Choroid plexus epithelial cell (primary cell): ENCODE results near the gene TMEM126B.

Experiments used
- DNase-seq: peaks from one replicate; pipeline ENCODE4 v3.0.0-alpha.2; 2010; ENCODE audit warnings: low read depth
- H3K4me3 ChIP-seq: 2 replicates; pipeline ENCODE4 v1.5.1; 2011; ENCODE audit warnings: low read depth, mild to moderate bottlenecking, control low read depth, low read length, moderate library complexity
- TF ChIP-seq, protein P1 (sequence below): conservative IDR thresholded peaks from 2 replicates; pipeline ENCODE4 v1.5.1; 2011; ENCODE audit warnings: low read depth, mild to moderate bottlenecking, control low read depth, inconsistent platforms, low read length, moderate library complexity

Gene TMEM126B

DNA sequence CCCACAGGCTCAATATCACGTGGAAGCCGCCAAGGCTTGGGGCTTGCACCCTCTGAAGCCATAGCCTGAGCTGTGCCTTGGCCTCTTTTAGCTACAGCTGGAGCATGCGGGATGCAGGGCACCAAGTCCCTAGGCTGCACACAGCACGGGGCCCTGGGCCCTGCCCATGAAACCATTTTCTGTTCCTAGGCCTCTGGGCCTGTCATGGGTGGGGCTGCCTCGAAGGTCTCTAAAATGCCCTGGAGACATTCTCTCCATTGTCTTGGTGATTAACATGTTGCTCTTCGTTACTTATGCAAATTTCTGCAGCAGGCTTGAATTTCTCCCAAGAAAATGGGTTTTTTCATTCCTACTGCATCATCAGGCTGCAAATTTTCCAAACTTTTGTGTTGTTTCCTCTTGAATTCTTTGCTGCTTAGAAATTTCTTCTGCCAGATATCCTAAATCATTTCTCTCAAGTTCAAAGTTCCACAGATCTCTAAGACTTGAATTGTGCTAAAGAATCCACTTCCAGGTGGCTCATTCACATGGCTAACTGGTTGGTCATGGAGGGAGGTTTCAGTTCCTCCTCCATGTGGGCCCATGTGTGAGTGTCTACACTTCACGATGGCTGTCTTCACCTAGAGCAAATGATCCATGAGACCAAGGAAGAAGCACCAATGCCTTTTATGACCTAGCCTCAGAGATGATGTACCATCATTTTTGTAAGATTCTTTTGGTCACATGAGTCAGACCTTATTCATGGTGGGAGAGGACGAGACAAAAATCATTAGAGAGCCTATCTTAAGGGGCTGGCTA, 43.9 kb downstream of the TMEM126B start:
- no peak overlapping the region for H3K4me3 ChIP-seq
- no peak for DNase-seq
- TF ChIP-seq, protein P1, sequence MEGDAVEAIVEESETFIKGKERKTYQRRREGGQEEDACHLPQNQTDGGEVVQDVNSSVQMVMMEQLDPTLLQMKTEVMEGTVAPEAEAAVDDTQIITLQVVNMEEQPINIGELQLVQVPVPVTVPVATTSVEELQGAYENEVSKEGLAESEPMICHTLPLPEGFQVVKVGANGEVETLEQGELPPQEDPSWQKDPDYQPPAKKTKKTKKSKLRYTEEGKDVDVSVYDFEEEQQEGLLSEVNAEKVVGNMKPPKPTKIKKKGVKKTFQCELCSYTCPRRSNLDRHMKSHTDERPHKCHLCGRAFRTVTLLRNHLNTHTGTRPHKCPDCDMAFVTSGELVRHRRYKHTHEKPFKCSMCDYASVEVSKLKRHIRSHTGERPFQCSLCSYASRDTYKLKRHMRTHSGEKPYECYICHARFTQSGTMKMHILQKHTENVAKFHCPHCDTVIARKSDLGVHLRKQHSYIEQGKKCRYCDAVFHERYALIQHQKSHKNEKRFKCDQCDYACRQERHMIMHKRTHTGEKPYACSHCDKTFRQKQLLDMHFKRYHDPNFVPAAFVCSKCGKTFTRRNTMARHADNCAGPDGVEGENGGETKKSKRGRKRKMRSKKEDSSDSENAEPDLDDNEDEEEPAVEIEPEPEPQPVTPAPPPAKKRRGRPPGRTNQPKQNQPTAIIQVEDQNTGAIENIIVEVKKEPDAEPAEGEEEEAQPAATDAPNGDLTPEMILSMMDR, result no peak

GRCh38 chr11:85673393-85673792, 45.0 kb downstream of the TMEM126B start:
- TF ChIP-seq, protein P1, result no peak
- DNase-seq, result no peak
- no peak overlapping the region for H3K4me3 ChIP-seq

- H3K4me3 ChIP-seq, result no peak overlapping the region
- no peak for DNase-seq
- TF ChIP-seq, protein P1, result no peak
Observed at GRCh38 chr11:85679576-85679975, 51.2 kb downstream of the TMEM126B start.

- H3K4me3 ChIP-seq, result no peak overlapping the region
- TF ChIP-seq, protein P1, result no peak
- DNase-seq, result no peak
Observed at GRCh38 chr11:85680897-85681296, 52.5 kb downstream of the TMEM126B start.

DNA sequence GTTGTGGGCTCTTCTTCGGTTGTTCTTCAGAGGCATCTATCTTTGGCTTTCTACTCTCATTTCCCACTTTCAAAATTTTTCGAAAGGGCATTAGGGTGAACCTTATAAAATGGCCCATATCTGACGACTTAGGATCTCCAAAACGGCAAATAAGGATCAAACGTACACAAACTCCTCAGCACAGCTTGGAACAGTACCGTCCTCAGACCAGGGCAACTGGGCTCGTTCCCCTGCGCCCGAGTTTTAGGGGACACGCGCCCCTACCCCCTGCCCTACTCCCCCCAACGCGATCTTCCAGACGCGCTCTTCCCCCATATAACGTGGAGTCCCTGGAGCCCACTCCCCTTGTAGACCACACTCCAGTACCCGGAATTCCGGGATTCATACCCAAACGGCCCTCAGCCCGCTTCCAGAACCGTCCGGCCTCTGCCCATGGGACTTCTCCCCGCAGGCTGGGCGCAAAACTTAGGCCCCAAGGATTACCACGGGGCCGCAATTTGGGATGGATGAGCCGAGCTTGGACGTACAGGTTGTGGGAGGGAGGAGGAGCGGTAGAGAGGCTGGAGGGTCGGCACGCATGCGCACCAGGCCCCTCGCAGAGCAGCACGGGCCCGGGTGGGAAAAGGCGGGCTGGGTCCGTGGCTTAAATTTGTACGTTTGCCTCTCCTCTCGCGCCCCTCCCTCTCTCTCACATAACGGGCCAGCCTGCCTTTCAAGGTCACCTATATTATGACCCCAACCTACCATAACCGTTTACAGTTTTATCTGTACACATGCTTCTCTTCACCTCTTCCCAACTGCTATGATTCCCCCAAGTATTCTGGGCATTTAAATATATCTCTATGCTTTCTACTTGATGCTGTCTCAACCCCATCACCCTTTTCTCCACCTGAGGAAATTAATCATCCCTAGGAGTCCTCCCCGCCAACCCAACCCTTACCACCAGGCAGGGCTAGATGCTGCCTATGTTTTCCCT, 54.2 kb downstream of the TMEM126B start:
- H3K4me3 ChIP-seq, result peak overlapping the region; percentile 68
- DNase-seq, result peak; percentile 61
- TF ChIP-seq, protein P1, result no peak

GRCh38 chr11:85685125-85685819, 56.9 kb downstream of the TMEM126B start:
- TF ChIP-seq, protein P1, result no peak
- peak overlapping the region; percentile 60 for H3K4me3 ChIP-seq

More at GRCh38 chr11:85685125-85685819, 56.9 kb downstream of the TMEM126B start:
- no peak for DNase-seq
